ENCODE measurements around the gene TTYH2. TPM values are rescaled to one million over a fixed set of nuclear protein-coding genes. Genes with fewer than 3 reads are reported as not detected.

Gene TTYH2
- total RNA-seq, 1 experiment from 2014 or later, result 0.28 TPM

GRCh38 chr17:74196541-74197317 lies 16.6 kb upstream of the TTYH2 start:
- intact Hi-C loops (cut with micrococcal nuclease; ENCODE audit: unreplicated experiment), result no loop called here
- BruUV-seq (replicated peaks), result no TSS peak
- Mint-ChIP-seq H3K9me3 (ENCODE audit: low read depth, unreplicated experiment) (no peaks in the 10 kb centered on the region), H3K4me1 (ENCODE audit: low read depth, unreplicated experiment) (peaks cover 21% of the 10 kb centered on the region), H3K4me3 (ENCODE audit: low read depth, unreplicated experiment) (no peak overlapping the region), H3K36me3 (ENCODE audit: insufficient read depth, unreplicated experiment) (no peaks in the 10 kb centered on the region), H3K27ac (ENCODE audit: unreplicated experiment) (no peak overlapping the region), H3K27me3 (ENCODE audit: unreplicated experiment) (peaks cover 100% of the 10 kb centered on the region)
- CTCF ChIA-PET, result interaction anchor here (0.5 kb wide), 1 partner anchor 515 kb away, joined by 8 read pairs; no protein-coding TSS in a partner anchor
- no peak for DNase-seq
- TF ChIP-seq CTCF (IDR thresholded peaks at IDR 0.05; ENCODE audit: unreplicated experiment), result no peak

GRCh38 chr17:74197801-74198200 lies 15.6 kb upstream of the TTYH2 start:
- DNase-seq, result no peak
- Mint-ChIP-seq H3K9me3 (ENCODE audit: low read depth, unreplicated experiment) (no peaks in the 10 kb centered on the region), H3K4me3 (ENCODE audit: low read depth, unreplicated experiment) (no peak overlapping the region), H3K4me1 (ENCODE audit: low read depth, unreplicated experiment) (peaks cover 17% of the 10 kb centered on the region), H3K36me3 (ENCODE audit: insufficient read depth, unreplicated experiment) (peaks cover under 1% of the 10 kb centered on the region), H3K27me3 (ENCODE audit: unreplicated experiment) (peaks cover 100% of the 10 kb centered on the region), H3K27ac (ENCODE audit: unreplicated experiment) (no peak overlapping the region)
- TF ChIP-seq CTCF (IDR thresholded peaks at IDR 0.05; ENCODE audit: unreplicated experiment), result no peak
- no TSS peak for BruUV-seq (replicated peaks)
- CTCF ChIA-PET, result no interaction called here
- intact Hi-C loops (cut with micrococcal nuclease; ENCODE audit: unreplicated experiment), result no loop called here

GRCh38 chr17:74198694-74199093 lies 14.7 kb upstream of the TTYH2 start:
- Mint-ChIP-seq H3K27me3 (ENCODE audit: unreplicated experiment) (peaks cover 99% of the 10 kb centered on the region), H3K36me3 (ENCODE audit: insufficient read depth, unreplicated experiment) (peaks cover 9% of the 10 kb centered on the region), H3K27ac (ENCODE audit: unreplicated experiment) (no peak overlapping the region), H3K4me3 (ENCODE audit: low read depth, unreplicated experiment) (no peak overlapping the region), H3K9me3 (ENCODE audit: low read depth, unreplicated experiment) (no peaks in the 10 kb centered on the region), H3K4me1 (ENCODE audit: low read depth, unreplicated experiment) (peaks cover 9% of the 10 kb centered on the region)
- no peak for DNase-seq
- CTCF ChIA-PET, result no interaction called here
- no peak for TF ChIP-seq CTCF (IDR thresholded peaks at IDR 0.05; ENCODE audit: unreplicated experiment)
- intact Hi-C loops (cut with micrococcal nuclease; ENCODE audit: unreplicated experiment), result no loop called here
- no TSS peak for BruUV-seq (replicated peaks)

GRCh38 chr17:74199306-74200092 lies 13.9 kb upstream of the TTYH2 start:
- intact Hi-C loops (cut with micrococcal nuclease; ENCODE audit: unreplicated experiment), result no loop called here
- CTCF ChIA-PET, result interaction anchor here (0.9 to 2.0 kb wide), 7 partner anchors 8 to 110 kb away, joined by 3 to 21 read pairs (median 3); partner anchors contain the start of gene TTYH2
- H3K4me1 Mint-ChIP-seq (ENCODE audit: low read depth, unreplicated experiment), result peaks cover 9% of the 10 kb centered on the region
- peak; percentile 96 for TF ChIP-seq CTCF (IDR thresholded peaks at IDR 0.05; ENCODE audit: unreplicated experiment)
- peaks cover 17% of the 10 kb centered on the region for H3K36me3 Mint-ChIP-seq (ENCODE audit: insufficient read depth, unreplicated experiment)
- H3K9me3 Mint-ChIP-seq (ENCODE audit: low read depth, unreplicated experiment), result no peaks in the 10 kb centered on the region
- H3K27ac Mint-ChIP-seq (ENCODE audit: unreplicated experiment), result no peak overlapping the region
- peak overlapping the region; percentile 33 for H3K4me3 Mint-ChIP-seq (ENCODE audit: low read depth, unreplicated experiment)
- H3K27me3 Mint-ChIP-seq (ENCODE audit: unreplicated experiment), result peaks cover 91% of the 10 kb centered on the region
- DNase-seq, result peak; percentile 84
- no TSS peak for BruUV-seq (replicated peaks)
